Spleen (tissue), 7 donors: Measurements from ENCODE around the gene ZCCHC4.

Experiments used
- POLR2A ChIP-seq, 3 donors: fragments of 450-650 bp; IDR thresholded peaks; one replicate each; pipeline ENCODE4 v1.5.1; 2017; ENCODE audit warnings: antibody characterized with exemption in 3 of 3, mild to moderate bottlenecking in 1 of 3
- TF ChIP-seq, protein P1 (sequence below), 11 experiments: fragments of 200-600 bp in 7 of 11; fragments of 450-650 bp in 4 of 11; sonication (generic) in 4 of 11; IDR thresholded peaks in 8 of 11; conservative IDR thresholded peaks in 3 of 11; 1 replicate in 7 of 11; 2 replicates in 4 of 11; pipeline versions ENCODE4 v1.4.0 to v1.8.0; 2016 to 2021; ENCODE audit warnings: antibody characterized with exemption in 11 of 11, inconsistent platforms in 4 of 11, mild to moderate bottlenecking in 1 of 11
- donor health status: DM: no; HTN: no; CAD: no; lungs with moderate emphysema.
- donor health status: DM: no; HTN: no; CAD: no.
- donor health status: DM: no; HTN: no; CAD: no.

DNA sequence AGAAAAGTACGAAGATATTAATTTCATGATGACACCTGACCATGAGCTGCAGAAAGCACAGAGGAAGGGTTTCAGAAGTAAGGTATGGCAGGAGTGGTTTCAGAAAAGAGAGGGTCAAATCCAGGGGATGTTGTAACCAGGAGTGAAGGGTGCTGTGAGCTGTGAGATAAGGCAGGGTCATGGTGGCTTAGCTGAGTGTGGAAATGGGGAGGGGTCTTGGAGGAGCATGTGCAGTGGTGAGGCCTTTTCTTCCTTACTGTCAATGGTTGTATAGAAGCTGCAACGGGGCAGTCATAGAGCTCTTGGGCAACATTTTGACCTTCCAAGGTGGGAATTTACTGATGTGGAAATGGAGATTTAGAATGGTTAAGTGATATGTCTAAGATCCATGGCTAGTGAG, 67.0 kb downstream of the ZCCHC4 start:
- TF ChIP-seq, protein P1, sequence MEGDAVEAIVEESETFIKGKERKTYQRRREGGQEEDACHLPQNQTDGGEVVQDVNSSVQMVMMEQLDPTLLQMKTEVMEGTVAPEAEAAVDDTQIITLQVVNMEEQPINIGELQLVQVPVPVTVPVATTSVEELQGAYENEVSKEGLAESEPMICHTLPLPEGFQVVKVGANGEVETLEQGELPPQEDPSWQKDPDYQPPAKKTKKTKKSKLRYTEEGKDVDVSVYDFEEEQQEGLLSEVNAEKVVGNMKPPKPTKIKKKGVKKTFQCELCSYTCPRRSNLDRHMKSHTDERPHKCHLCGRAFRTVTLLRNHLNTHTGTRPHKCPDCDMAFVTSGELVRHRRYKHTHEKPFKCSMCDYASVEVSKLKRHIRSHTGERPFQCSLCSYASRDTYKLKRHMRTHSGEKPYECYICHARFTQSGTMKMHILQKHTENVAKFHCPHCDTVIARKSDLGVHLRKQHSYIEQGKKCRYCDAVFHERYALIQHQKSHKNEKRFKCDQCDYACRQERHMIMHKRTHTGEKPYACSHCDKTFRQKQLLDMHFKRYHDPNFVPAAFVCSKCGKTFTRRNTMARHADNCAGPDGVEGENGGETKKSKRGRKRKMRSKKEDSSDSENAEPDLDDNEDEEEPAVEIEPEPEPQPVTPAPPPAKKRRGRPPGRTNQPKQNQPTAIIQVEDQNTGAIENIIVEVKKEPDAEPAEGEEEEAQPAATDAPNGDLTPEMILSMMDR (IDR thresholded peaks at IDR 0.05 in 8 of 11, conservative IDR thresholded peaks at IDR 0.05 in 3 of 11): no peak
- TF ChIP-seq POLR2A (IDR thresholded peaks at IDR 0.05): no peak
